Progenitor cell of endocrine pancreas (in vitro differentiated cells): ENCODE data around the gene CTNNBL1. TPM values are rescaled to one million over a fixed set of nuclear protein-coding genes. Genes with fewer than 3 reads are reported as not detected.
A peak's percentile ranks its signal among the peaks of the same experiment; 100 is the strongest.

Experiments used
- DNase-seq: peaks from one replicate; pipeline ENCODE4 v3.0.0; 2021; ENCODE audit warnings: low spot score; ENCODE audit not compliant: unreplicated experiment
- H3K27ac Mint-ChIP-seq: 2 replicates; pipeline ENCODE4 v1.8.0; 2021; ENCODE audit warnings: mild to moderate bottlenecking, moderate library complexity, mixed read lengths
- H3K27me3 Mint-ChIP-seq: 2 replicates; pipeline ENCODE4 v1.8.0; 2021; ENCODE audit warnings: mixed read lengths
- H3K36me3 Mint-ChIP-seq: 2 replicates; pipeline ENCODE4 v1.8.0; 2022; ENCODE audit warnings: mixed read lengths; ENCODE audit not compliant: insufficient read depth
- H3K4me1 Mint-ChIP-seq: 2 replicates; pipeline ENCODE4 v1.8.0; 2021; ENCODE audit warnings: low read depth, mixed read lengths
- H3K4me3 Mint-ChIP-seq: 2 replicates; pipeline ENCODE4 v1.8.0; 2021; ENCODE audit warnings: low read depth, mild to moderate bottlenecking, moderate library complexity, mixed read lengths
- H3K9me3 Mint-ChIP-seq: 2 replicates; pipeline ENCODE4 v1.8.0; 2021; ENCODE audit warnings: low read depth, mixed read lengths
- total RNA-seq: library from RNA; stranded (reverse); gene quantifications from 2 replicates; pipeline ENCODE4 v1.2.1, GENCODE V29; 2021
- TF ChIP-seq, protein P1 (sequence below): fragments of 200-600 bp; sonication (generic); IDR thresholded peaks from one replicate; pipeline ENCODE4 v1.5.0; 2021; ENCODE audit warnings: antibody characterized with exemption, mild to moderate bottlenecking; ENCODE audit not compliant: unreplicated experiment

Gene CTNNBL1
- total RNA-seq, 1 donor from 2014 or later: 60.4 TPM

DNA sequence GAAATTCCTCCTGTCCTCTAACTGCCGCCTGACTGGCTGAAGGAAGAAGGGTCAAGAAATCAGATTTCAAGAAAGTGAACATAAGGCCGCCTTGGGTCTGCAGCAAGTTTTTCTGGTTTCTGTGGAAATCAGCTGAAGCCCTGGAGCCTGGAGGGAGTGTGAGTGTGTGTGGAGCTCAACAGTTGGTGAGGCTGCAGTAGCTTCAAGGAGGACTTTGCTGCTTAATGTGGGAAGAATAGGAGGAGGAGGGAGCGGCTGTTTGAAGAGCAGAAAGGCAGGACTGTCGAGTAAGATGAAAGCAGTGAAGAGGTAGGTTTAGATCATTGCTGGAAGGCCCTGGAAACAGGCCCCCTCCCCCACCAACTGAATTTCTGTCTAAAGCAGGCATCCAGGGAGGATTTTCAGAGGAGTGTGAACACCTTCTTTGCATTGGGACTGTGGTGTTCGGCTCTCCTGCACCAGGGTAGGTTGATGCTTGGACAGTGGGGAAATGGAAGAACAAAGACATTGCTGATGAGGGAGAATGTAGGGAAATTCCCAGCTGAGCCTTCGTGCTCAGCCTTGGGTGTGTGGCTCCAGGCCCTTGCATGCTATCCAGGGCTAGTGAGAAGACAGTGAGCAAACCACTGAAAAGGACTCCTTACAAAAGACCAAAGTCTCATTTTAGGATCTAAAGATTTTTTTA, 129.6 kb downstream of the CTNNBL1 start:
- TF ChIP-seq, protein P1, sequence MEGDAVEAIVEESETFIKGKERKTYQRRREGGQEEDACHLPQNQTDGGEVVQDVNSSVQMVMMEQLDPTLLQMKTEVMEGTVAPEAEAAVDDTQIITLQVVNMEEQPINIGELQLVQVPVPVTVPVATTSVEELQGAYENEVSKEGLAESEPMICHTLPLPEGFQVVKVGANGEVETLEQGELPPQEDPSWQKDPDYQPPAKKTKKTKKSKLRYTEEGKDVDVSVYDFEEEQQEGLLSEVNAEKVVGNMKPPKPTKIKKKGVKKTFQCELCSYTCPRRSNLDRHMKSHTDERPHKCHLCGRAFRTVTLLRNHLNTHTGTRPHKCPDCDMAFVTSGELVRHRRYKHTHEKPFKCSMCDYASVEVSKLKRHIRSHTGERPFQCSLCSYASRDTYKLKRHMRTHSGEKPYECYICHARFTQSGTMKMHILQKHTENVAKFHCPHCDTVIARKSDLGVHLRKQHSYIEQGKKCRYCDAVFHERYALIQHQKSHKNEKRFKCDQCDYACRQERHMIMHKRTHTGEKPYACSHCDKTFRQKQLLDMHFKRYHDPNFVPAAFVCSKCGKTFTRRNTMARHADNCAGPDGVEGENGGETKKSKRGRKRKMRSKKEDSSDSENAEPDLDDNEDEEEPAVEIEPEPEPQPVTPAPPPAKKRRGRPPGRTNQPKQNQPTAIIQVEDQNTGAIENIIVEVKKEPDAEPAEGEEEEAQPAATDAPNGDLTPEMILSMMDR: no peak
- Mint-ChIP-seq H3K27me3 (no peaks in the 10 kb centered on the region), H3K27ac (peak overlapping the region; percentile 10), H3K9me3 (no peaks in the 10 kb centered on the region), H3K36me3 (peaks cover 5% of the 10 kb centered on the region), H3K4me3 (no peak overlapping the region), H3K4me1 (peaks cover 9% of the 10 kb centered on the region)
- no peak for DNase-seq

DNA sequence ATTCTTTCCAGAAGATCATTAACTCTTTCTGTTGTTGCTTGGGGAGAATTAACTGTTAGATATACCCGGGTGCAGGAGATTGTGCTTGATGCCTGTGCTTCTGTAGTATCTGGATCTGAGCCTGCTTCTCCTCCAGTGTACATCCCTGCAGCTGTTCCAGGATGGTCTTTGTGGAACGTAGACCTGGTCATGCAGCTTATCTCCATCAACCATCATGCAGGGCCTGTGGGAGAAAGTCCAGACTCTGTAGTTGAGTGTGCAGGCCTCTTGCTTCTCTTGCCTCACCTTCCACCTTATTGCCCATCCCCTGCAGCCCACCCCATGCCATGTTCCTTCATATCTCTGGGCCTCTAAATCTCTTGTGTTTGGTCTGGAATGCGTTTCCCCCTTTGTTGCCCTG, 133.8 kb downstream of the CTNNBL1 start:
- H3K4me3 Mint-ChIP-seq: no peak overlapping the region
- H3K27me3 Mint-ChIP-seq: no peaks in the 10 kb centered on the region
- TF ChIP-seq, protein P1: no peak
- no peak overlapping the region for H3K27ac Mint-ChIP-seq
- no peaks in the 10 kb centered on the region for H3K9me3 Mint-ChIP-seq
- H3K36me3 Mint-ChIP-seq: no peaks in the 10 kb centered on the region
- no peak for DNase-seq
- H3K4me1 Mint-ChIP-seq: peaks cover 20% of the 10 kb centered on the region

DNA sequence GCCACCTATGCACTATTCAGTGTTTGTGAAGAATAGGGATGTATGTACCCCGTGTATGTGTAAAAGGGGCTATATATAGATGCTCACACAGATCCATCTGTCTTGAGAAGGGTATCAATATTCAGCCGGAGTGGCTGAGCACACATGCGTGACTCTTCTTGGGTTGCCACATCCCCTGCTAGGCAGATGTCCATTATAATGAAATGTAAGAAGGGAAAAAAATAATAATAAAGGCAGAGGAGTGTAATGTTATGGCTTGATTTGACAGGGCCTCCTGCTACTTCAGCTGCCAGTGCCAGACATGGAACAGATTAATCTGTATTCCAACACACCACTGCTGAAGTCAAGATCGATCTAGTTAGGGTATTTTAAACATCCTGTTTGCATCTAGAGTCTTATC, 134.9 kb downstream of the CTNNBL1 start:
- Mint-ChIP-seq H3K4me1 (peaks cover 13% of the 10 kb centered on the region), H3K27ac (peak overlapping the region; percentile 65), H3K9me3 (no peaks in the 10 kb centered on the region), H3K36me3 (no peaks in the 10 kb centered on the region), H3K27me3 (no peaks in the 10 kb centered on the region), H3K4me3 (no peak overlapping the region)
- TF ChIP-seq, protein P1: no peak
- DNase-seq: no peak

DNA sequence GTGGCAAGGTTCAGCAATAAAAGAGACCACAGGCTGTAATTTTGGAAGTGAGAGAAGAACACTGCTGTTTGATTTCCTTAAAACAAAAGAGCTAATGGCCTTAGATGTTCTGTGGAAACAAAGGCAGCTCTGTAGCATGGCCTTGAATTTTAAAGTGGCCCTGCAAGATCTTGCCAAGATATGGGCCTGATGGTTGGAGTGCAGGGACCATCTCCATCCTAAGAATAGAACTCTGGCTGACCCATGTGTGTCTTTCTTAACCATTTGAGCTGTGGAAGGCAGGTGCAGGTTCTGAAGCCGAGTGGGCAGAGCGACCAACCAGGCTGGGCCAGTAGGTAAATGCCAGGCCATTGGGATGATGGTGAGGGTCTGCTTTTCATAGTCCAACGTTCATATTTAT, 135.3 kb downstream of the CTNNBL1 start:
- no peaks in the 10 kb centered on the region for H3K9me3 Mint-ChIP-seq
- H3K4me3 Mint-ChIP-seq: no peak overlapping the region
- peak overlapping the region; percentile 65 for H3K27ac Mint-ChIP-seq
- DNase-seq: no peak
- peaks cover 11% of the 10 kb centered on the region for H3K4me1 Mint-ChIP-seq
- H3K27me3 Mint-ChIP-seq: no peaks in the 10 kb centered on the region
- TF ChIP-seq, protein P1: no peak
- no peaks in the 10 kb centered on the region for H3K36me3 Mint-ChIP-seq

DNA sequence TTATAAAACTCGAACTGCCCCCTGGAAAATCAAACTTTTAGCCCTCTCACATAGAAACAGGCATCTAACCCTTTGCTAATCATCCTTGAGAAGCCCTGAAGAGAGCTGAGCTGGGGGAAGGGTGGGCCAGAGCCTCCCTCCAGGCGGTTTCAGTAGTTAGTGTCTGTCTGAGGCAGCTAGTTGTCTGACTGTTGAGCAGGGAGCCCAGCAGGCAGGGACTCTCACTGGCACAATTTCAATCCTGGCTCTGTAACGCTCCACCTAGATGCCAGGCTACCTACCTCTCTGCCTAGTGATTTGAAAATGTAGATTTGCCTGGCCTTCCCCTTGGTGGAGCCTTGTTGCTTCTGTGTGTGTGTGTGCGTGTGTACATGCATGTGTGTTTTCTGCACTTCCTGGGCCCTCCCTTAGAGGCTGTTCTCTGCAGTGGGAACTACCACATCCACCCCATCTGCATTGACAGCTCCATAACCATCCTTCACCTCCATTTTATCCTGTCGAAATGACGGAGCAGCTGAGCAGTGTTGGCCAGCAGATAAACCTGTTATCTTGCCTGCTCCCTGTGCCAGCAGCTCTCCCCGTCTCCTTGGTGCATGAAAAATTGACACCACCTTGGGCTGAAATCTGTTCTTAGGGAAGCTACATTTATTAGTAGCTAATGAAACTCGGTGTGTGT, 139.5 kb downstream of the CTNNBL1 start:
- no peaks in the 10 kb centered on the region for H3K9me3 Mint-ChIP-seq
- TF ChIP-seq, protein P1: no peak
- H3K4me1 Mint-ChIP-seq: peaks cover 13% of the 10 kb centered on the region
- no peak for DNase-seq
- no peaks in the 10 kb centered on the region for H3K27me3 Mint-ChIP-seq
- H3K36me3 Mint-ChIP-seq: peaks cover 2% of the 10 kb centered on the region
- no peak overlapping the region for H3K27ac Mint-ChIP-seq
- no peak overlapping the region for H3K4me3 Mint-ChIP-seq
